Measurements from ENCODE around the gene TSPAN5. TPM values are rescaled to one million over a fixed set of nuclear protein-coding genes. Genes with fewer than 3 reads are reported as not detected.

The TSPAN5 gene
- total RNA-seq, 2 donors from 2014 or later: 7.4 to 11.8 TPM

DNA sequence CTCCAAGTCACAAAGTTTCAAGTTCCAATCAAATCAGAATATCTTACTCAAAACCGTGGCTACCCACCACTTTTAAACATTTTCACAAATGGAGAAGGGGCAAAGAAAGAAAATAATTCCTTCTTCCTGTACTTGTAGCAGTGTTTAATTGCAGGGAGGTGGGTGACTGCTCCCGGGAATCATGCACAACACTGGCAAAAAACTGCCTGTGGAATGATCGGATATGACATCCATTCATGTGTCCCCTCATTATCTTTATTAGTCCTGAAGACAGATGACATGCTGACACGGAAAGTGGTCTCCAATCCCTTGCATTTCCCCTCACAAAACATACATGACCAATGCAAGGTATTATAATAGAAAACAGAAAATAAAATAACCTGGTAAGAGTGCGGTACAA, 2.0 kb downstream of the TSPAN5 start:
- Mint-ChIP-seq H3K9me3 (peaks cover 2% of the 10 kb centered on the region), H3K36me3 (ENCODE audit: low read depth) (peaks cover 1% of the 10 kb centered on the region), H3K4me3 (peak overlapping the region; percentile 70), H3K4me1 (peaks cover 36% of the 10 kb centered on the region), H3K27me3 (ENCODE audit: insufficient read depth) (peaks cover 56% of the 10 kb centered on the region), H3K27ac (no peak overlapping the region)
- Histone ChIP-seq H3K27me3 (ENCODE audit: control insufficient read depth, insufficient read depth, low read length, poor library complexity, severe bottlenecking) (peaks cover 42% of the 10 kb centered on the region), H3K27ac (ENCODE audit: low read depth, low read length) (no peak overlapping the region), H3K4me3 (ENCODE audit: low read length) (peak overlapping the region; percentile 88), H3K36me3 (ENCODE audit: control insufficient read depth, insufficient read depth, low read length) (no peaks in the 10 kb centered on the region), H3K4me1 (ENCODE audit: control insufficient read depth, insufficient read depth, low read length) (peaks cover 3% of the 10 kb centered on the region), H3K9ac (ENCODE audit: extremely low read depth, low read length, poor library complexity, severe bottlenecking) (no peak overlapping the region), H3K9me3 (ENCODE audit: control insufficient read depth, low read length) (no peaks in the 10 kb centered on the region)
- DNase-seq: no peak
- TF ChIP-seq, protein P1, sequence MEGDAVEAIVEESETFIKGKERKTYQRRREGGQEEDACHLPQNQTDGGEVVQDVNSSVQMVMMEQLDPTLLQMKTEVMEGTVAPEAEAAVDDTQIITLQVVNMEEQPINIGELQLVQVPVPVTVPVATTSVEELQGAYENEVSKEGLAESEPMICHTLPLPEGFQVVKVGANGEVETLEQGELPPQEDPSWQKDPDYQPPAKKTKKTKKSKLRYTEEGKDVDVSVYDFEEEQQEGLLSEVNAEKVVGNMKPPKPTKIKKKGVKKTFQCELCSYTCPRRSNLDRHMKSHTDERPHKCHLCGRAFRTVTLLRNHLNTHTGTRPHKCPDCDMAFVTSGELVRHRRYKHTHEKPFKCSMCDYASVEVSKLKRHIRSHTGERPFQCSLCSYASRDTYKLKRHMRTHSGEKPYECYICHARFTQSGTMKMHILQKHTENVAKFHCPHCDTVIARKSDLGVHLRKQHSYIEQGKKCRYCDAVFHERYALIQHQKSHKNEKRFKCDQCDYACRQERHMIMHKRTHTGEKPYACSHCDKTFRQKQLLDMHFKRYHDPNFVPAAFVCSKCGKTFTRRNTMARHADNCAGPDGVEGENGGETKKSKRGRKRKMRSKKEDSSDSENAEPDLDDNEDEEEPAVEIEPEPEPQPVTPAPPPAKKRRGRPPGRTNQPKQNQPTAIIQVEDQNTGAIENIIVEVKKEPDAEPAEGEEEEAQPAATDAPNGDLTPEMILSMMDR (conservative IDR thresholded peaks at IDR 0.05): no peak
- WGBS, 2 experiments (ENCODE audit: insufficient coverage in 1 of 2, insufficient read length in 1 of 2): 73 to 88% methylated on average over 2 to 5 of the region's 5 CpGs

DNA sequence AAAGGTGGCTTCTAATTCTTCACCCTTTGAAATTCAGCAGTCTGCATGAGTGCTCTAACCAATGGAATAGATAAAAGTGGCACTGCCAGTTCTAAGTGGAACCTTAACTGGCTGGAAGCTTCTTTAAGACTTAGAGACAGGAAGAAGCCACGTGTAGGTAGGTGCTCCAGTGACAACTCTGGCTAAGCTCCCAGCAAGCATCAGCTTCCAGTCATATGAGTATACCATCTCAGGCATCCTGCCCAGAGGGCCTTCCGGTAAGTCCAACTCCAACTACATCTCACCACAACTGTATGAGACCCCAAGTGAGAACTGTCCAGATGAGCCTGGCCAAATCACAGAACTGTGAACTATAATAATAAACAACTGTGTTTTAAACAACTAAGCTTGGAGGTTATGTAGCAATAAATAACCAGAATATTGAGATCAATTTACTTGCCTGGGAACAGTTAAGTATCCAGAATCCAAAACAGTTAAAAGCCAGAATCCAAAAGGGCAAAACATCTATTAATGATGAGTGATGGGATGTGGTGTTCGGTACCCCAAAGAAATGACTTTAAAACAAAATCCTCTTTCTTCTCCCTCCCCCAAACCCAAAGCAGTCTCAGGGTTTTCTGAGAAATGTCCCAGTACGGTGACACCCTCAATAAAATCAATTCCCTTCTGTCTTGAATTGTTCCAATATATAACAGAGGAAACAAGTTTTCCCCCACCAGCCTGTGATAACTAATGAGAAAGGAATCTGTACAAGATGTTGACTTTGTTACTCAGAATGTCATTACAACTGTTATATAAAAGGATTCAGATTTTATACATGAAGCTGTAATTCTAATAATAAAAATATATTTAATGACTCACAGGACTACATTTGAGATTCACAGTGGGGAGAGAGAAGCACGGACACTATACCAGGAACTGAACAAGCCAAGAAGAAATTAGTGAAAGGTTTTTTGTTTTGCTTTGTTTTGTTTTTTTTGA, 4.2 kb downstream of the TSPAN5 start:
- TF ChIP-seq, protein P1 (conservative IDR thresholded peaks at IDR 0.05): no peak
- DNase-seq: no peak
- Mint-ChIP-seq H3K36me3 (ENCODE audit: low read depth) (peaks cover 11% of the 10 kb centered on the region), H3K9me3 (peaks cover 17% of the 10 kb centered on the region), H3K27me3 (ENCODE audit: insufficient read depth) (peaks cover 40% of the 10 kb centered on the region), H3K4me3 (no peak overlapping the region), H3K27ac (no peak overlapping the region), H3K4me1 (peaks cover 18% of the 10 kb centered on the region)
- H3K9ac ChIP-seq (ENCODE audit: extremely low read depth, low read length, poor library complexity, severe bottlenecking): no peak overlapping the region
- H3K4me1 ChIP-seq (ENCODE audit: control insufficient read depth, insufficient read depth, low read length): no peaks in the 10 kb centered on the region
- no peak overlapping the region for H3K4me3 ChIP-seq (ENCODE audit: low read length)
- WGBS, 2 experiments (ENCODE audit: insufficient coverage in 1 of 2, insufficient read length in 1 of 2): 80 to 83% methylated on average over 1 to 4 of the region's 5 CpGs
- H3K27ac ChIP-seq (ENCODE audit: low read depth, low read length): no peak overlapping the region
- peaks cover 32% of the 10 kb centered on the region for H3K27me3 ChIP-seq (ENCODE audit: control insufficient read depth, insufficient read depth, low read length, poor library complexity, severe bottlenecking)
- no peaks in the 10 kb centered on the region for H3K9me3 ChIP-seq (ENCODE audit: control insufficient read depth, low read length)
- H3K36me3 ChIP-seq (ENCODE audit: control insufficient read depth, insufficient read depth, low read length): no peaks in the 10 kb centered on the region

DNA sequence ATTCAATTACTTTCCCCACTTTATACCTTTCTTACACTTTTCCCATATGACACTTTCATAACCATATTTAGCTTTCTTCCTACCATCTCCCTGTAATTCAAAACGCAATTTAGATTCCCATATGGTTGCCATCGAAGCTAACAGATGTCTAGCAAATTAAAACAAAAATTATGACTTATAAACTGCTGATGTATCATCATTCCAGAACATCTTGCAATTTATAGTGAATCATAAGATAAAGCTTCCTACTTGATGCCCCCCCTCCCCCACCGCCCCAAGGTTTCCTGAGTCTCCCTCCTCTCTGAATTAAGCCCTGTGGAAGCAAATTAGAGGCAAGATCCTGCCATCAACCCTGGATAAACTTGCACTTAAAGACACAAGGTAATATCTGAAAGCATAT, 5.4 kb downstream of the TSPAN5 start:
- no peaks in the 10 kb centered on the region for H3K4me1 ChIP-seq (ENCODE audit: control insufficient read depth, insufficient read depth, low read length)
- peaks cover 11% of the 10 kb centered on the region for H3K36me3 Mint-ChIP-seq (ENCODE audit: low read depth)
- TF ChIP-seq, protein P1 (conservative IDR thresholded peaks at IDR 0.05): no peak
- peaks cover 22% of the 10 kb centered on the region for H3K4me1 Mint-ChIP-seq
- no peaks in the 10 kb centered on the region for H3K9me3 ChIP-seq (ENCODE audit: control insufficient read depth, low read length)
- WGBS, 2 experiments (ENCODE audit: insufficient coverage in 1 of 2, insufficient read length in 1 of 2): 71 to 77% methylated on average over 3 of the region's 3 CpGs
- no peak overlapping the region for H3K4me3 ChIP-seq (ENCODE audit: low read length)
- peaks cover 35% of the 10 kb centered on the region for H3K27me3 Mint-ChIP-seq (ENCODE audit: insufficient read depth)
- no peak overlapping the region for H3K4me3 Mint-ChIP-seq
- H3K9me3 Mint-ChIP-seq: peaks cover 17% of the 10 kb centered on the region
- no peak overlapping the region for H3K27ac ChIP-seq (ENCODE audit: low read depth, low read length)
- DNase-seq: no peak
- no peak overlapping the region for H3K9ac ChIP-seq (ENCODE audit: extremely low read depth, low read length, poor library complexity, severe bottlenecking)
- no peaks in the 10 kb centered on the region for H3K36me3 ChIP-seq (ENCODE audit: control insufficient read depth, insufficient read depth, low read length)
- peaks cover 29% of the 10 kb centered on the region for H3K27me3 ChIP-seq (ENCODE audit: control insufficient read depth, insufficient read depth, low read length, poor library complexity, severe bottlenecking)
- H3K27ac Mint-ChIP-seq: no peak overlapping the region

Data from endodermal cell (in vitro differentiated cells).